Measurements from ENCODE around the gene ZMYND15.

DNA sequence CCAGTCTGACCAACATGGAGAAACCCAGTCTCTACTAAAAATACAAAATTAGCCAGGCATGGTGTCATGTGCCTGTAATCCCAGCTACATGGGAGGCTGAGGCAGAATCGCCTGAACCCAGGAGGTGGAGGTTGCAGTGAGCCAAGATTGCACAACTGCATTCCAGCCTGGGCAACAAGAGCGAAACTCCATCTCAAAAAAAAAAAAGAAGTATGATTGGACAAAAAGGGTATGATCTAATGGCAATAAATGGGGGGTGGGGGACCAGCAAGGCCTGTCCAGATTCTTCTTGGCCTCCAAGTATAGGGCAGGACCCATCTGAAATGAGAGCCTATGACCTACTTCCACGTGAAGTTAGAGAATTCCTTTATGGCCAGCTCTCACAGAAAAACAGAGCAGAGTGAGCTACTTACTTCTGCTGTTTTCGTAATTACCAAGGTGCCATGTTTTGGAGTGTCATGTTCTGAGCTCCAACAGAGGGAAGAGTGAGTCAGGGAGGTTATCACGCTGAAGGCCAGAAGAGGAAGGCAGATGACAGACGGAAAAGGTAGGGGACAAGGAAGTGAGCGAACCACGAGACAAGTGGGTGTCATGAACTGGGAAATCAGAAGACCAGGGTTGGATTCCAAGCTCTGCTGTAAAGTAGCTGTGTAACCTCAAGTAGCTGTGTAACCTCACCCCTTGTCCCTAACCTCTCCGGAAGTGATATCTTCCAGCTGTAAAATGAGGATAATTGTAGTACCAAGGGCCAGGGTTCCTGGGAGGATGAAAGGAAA lies 3.6 kb upstream of the ZMYND15 start:
- TF ChIP-seq EZH2 (IDR thresholded peaks at IDR 0.05; ENCODE audit: insufficient read depth, poor library complexity, severe bottlenecking) (no peak), EZH2phosphoT487 (IDR thresholded peaks at IDR 0.05; ENCODE audit: insufficient read depth, low read depth) (no peak)

All from GM23248 (cell line).